ENCODE data around the gene IL1RAP. TPM values are rescaled to one million over a fixed set of nuclear protein-coding genes. Genes with fewer than 3 reads are reported as not detected.

IL1RAP gene
- total and polyA plus RNA-seq, 2 experiments from 2014 or later, result 17.5 to 32.3 TPM

- no peaks in the 10 kb centered on the region for H3K9me2 ChIP-seq (ENCODE audit: insufficient read depth)
- in situ Hi-C loops (cut with MboI), result no loop called here
- H4K20me1 ChIP-seq (ENCODE audit: insufficient read depth), result no peaks in the 10 kb centered on the region
- DNase-seq, result peak; percentile 33
- H3K79me2 ChIP-seq (ENCODE audit: insufficient read depth), result peaks cover 72% of the 10 kb centered on the region
- H3K27ac ChIP-seq, result no peak overlapping the region
- H3K4me1 ChIP-seq (ENCODE audit: insufficient read depth), result peaks cover 29% of the 10 kb centered on the region
- TF ChIP-seq EZH2 (IDR thresholded peaks at IDR 0.05; ENCODE audit: insufficient read depth, poor library complexity, severe bottlenecking) (no peak), EZH2phosphoT487 (IDR thresholded peaks at IDR 0.05; ENCODE audit: insufficient read depth, low read depth) (no peak)
- peaks cover 35% of the 10 kb centered on the region for H3F3A ChIP-seq (ENCODE audit: insufficient read depth)
- H3K36me3 ChIP-seq (ENCODE audit: low read depth), result no peaks in the 10 kb centered on the region
- H3K9me3 ChIP-seq (ENCODE audit: low read depth), result no peaks in the 10 kb centered on the region
- no peak overlapping the region for H3K4me3 ChIP-seq
- H3K4me2 ChIP-seq (ENCODE audit: unreplicated experiment), result no peak overlapping the region
- 97% methylated on average over 3 of the region's 3 CpGs for WGBS, 2 experiments (ENCODE audit: low coverage in 1 of 2, low lambda C conversion rate in 2 of 2, missing lambda C conversion rate in 2 of 2)
- no peaks in the 10 kb centered on the region for H3K27me3 ChIP-seq (replicated peaks; ENCODE audit: insufficient read depth)
- no peak overlapping the region for H3K9ac ChIP-seq
- H2AFZ ChIP-seq, result no peak overlapping the region
Observed at GRCh38 chr3:190537146-190537545, 23.3 kb downstream of the IL1RAP start.

GRCh38 chr3:190538288-190538687 is 24.4 kb downstream of the IL1RAP start:
- WGBS, 2 experiments (ENCODE audit: low coverage in 1 of 2, low lambda C conversion rate in 2 of 2, missing lambda C conversion rate in 2 of 2), result 95 to 98% methylated on average over 2 of the region's 2 CpGs
- no peak overlapping the region for H2AFZ ChIP-seq
- in situ Hi-C loops (cut with MboI), result no loop called here

DNA sequence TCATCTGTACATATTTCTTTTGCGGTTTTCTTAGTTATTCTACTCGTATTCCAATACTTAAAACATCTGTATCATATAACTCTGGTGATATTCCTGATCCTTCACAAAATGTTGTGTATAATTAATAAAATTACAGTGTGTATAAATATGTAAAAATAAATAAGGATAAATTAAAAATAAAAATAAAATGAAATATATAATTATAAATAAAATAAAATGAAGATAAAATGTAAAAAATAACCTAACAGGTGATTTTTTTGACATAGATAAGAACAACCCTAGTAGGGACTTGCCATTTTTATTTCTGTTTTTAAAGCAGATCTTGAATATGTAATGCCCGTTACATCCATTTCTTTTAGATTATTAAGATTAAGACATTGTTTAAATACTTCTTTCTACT is 25.6 kb downstream of the IL1RAP start:
- no peaks in the 10 kb centered on the region for H3K27me3 ChIP-seq (replicated peaks; ENCODE audit: insufficient read depth)
- no peak overlapping the region for H3K4me2 ChIP-seq (ENCODE audit: unreplicated experiment)
- H4K20me1 ChIP-seq (ENCODE audit: insufficient read depth), result no peaks in the 10 kb centered on the region
- no peak overlapping the region for H3K4me3 ChIP-seq
- H3K36me3 ChIP-seq (ENCODE audit: low read depth), result no peaks in the 10 kb centered on the region
- H3K27ac ChIP-seq, result no peak overlapping the region
- 96 to 98% methylated on average over 3 of the region's 3 CpGs for WGBS, 2 experiments (ENCODE audit: low coverage in 1 of 2, low lambda C conversion rate in 2 of 2, missing lambda C conversion rate in 2 of 2)
- TF ChIP-seq EZH2phosphoT487 (IDR thresholded peaks at IDR 0.05; ENCODE audit: insufficient read depth, low read depth) (no peak), EZH2 (IDR thresholded peaks at IDR 0.05; ENCODE audit: insufficient read depth, poor library complexity, severe bottlenecking) (no peak)
- H3K9ac ChIP-seq, result no peak overlapping the region
- no peaks in the 10 kb centered on the region for H3K9me2 ChIP-seq (ENCODE audit: insufficient read depth)
- H3F3A ChIP-seq (ENCODE audit: insufficient read depth), result peaks cover 19% of the 10 kb centered on the region
- DNase-seq, result no peak
- H3K4me1 ChIP-seq (ENCODE audit: insufficient read depth), result peaks cover 13% of the 10 kb centered on the region
- in situ Hi-C loops (cut with MboI), result no loop called here
- no peak overlapping the region for H2AFZ ChIP-seq
- no peaks in the 10 kb centered on the region for H3K9me3 ChIP-seq (ENCODE audit: low read depth)
- H3K79me2 ChIP-seq (ENCODE audit: insufficient read depth), result peaks cover 95% of the 10 kb centered on the region

More at GRCh38 chr3:190538288-190538687, 24.4 kb downstream of the IL1RAP start:
- Histone ChIP-seq H3K4me2 (ENCODE audit: unreplicated experiment) (no peak overlapping the region), H3K9me2 (ENCODE audit: insufficient read depth) (no peaks in the 10 kb centered on the region), H3K4me3 (no peak overlapping the region), H3K27ac (no peak overlapping the region), H3F3A (ENCODE audit: insufficient read depth) (peaks cover 28% of the 10 kb centered on the region), H3K36me3 (ENCODE audit: low read depth) (no peaks in the 10 kb centered on the region), H3K79me2 (ENCODE audit: insufficient read depth) (peaks cover 83% of the 10 kb centered on the region), H3K9ac (no peak overlapping the region), H4K20me1 (ENCODE audit: insufficient read depth) (no peaks in the 10 kb centered on the region), H3K27me3 (replicated peaks; ENCODE audit: insufficient read depth) (no peaks in the 10 kb centered on the region), H3K4me1 (ENCODE audit: insufficient read depth) (peaks cover 22% of the 10 kb centered on the region), H3K9me3 (ENCODE audit: low read depth) (no peaks in the 10 kb centered on the region)
- no peak for DNase-seq
- TF ChIP-seq EZH2phosphoT487 (IDR thresholded peaks at IDR 0.05; ENCODE audit: insufficient read depth, low read depth), result no peak
- no peak for TF ChIP-seq EZH2 (IDR thresholded peaks at IDR 0.05; ENCODE audit: insufficient read depth, poor library complexity, severe bottlenecking)

GRCh38 chr3:190541008-190541407 is 27.1 kb downstream of the IL1RAP start:
- no peaks in the 10 kb centered on the region for H3K4me1 ChIP-seq (ENCODE audit: insufficient read depth)
- H4K20me1 ChIP-seq (ENCODE audit: insufficient read depth), result no peaks in the 10 kb centered on the region
- no peaks in the 10 kb centered on the region for H3K27me3 ChIP-seq (replicated peaks; ENCODE audit: insufficient read depth)
- H3K79me2 ChIP-seq (ENCODE audit: insufficient read depth), result peaks cover 98% of the 10 kb centered on the region
- TF ChIP-seq EZH2phosphoT487 (IDR thresholded peaks at IDR 0.05; ENCODE audit: insufficient read depth, low read depth) (no peak), EZH2 (IDR thresholded peaks at IDR 0.05; ENCODE audit: insufficient read depth, poor library complexity, severe bottlenecking) (no peak)
- no peaks in the 10 kb centered on the region for H3K9me3 ChIP-seq (ENCODE audit: low read depth)
- in situ Hi-C loops (cut with MboI), result no loop called here
- no peak for DNase-seq
- H3K9me2 ChIP-seq (ENCODE audit: insufficient read depth), result no peaks in the 10 kb centered on the region
- H3K4me2 ChIP-seq (ENCODE audit: unreplicated experiment), result no peak overlapping the region
- H3K27ac ChIP-seq, result no peak overlapping the region
- no peak overlapping the region for H2AFZ ChIP-seq
- peaks cover 5% of the 10 kb centered on the region; the same call in 1 of the 2 replicates for H3F3A ChIP-seq (ENCODE audit: insufficient read depth)
- no peaks in the 10 kb centered on the region for H3K36me3 ChIP-seq (ENCODE audit: low read depth)
- no peak overlapping the region for H3K4me3 ChIP-seq
- no peak overlapping the region for H3K9ac ChIP-seq

DNA sequence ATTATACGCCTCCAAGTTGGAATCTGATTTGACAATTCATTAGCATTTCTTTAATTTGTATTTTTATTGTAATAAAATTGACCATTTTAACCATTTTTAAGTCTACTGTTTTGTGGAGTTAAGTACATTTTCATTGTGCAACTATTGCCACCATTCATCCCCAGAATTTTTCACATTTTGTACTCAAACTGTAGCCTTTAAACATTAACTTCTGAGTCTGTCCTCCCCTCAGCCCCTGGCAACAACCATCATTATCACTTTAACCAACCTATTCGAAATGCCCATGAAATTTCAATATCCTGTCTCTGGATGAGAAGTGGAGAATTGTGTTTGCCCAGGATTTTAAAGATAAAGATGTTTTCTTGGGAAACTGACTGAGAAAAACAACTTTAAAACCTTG is 27.7 kb downstream of the IL1RAP start:
- Histone ChIP-seq H4K20me1 (ENCODE audit: insufficient read depth) (no peaks in the 10 kb centered on the region), H3K36me3 (ENCODE audit: low read depth) (no peaks in the 10 kb centered on the region), H3K27ac (no peak overlapping the region), H3K9me3 (ENCODE audit: low read depth) (no peaks in the 10 kb centered on the region), H3K4me1 (ENCODE audit: insufficient read depth) (no peaks in the 10 kb centered on the region), H3K27me3 (replicated peaks; ENCODE audit: insufficient read depth) (no peaks in the 10 kb centered on the region), H3K79me2 (ENCODE audit: insufficient read depth) (peaks cover 98% of the 10 kb centered on the region), H3F3A (ENCODE audit: insufficient read depth) (no peaks in the 10 kb centered on the region; the same call in 1 of the 2 replicates), H3K4me2 (ENCODE audit: unreplicated experiment) (no peak overlapping the region), H2AFZ (no peak overlapping the region), H3K9me2 (ENCODE audit: insufficient read depth) (no peaks in the 10 kb centered on the region), H3K4me3 (no peak overlapping the region), H3K9ac (no peak overlapping the region)
- DNase-seq, result no peak
- TF ChIP-seq EZH2 (IDR thresholded peaks at IDR 0.05; ENCODE audit: insufficient read depth, poor library complexity, severe bottlenecking) (no peak), EZH2phosphoT487 (IDR thresholded peaks at IDR 0.05; ENCODE audit: insufficient read depth, low read depth) (no peak)
- WGBS, 2 experiments (ENCODE audit: low coverage in 1 of 2, low lambda C conversion rate in 2 of 2, missing lambda C conversion rate in 2 of 2), result 97 to 100% methylated on average over 2 of the region's 2 CpGs
- in situ Hi-C loops (cut with MboI), result no loop called here

All from GM23248 (cell line).